HFFc6 (cell line): ENCODE measurements around the gene SCD5. TPM values are rescaled to one million over a fixed set of nuclear protein-coding genes. Genes with fewer than 3 reads are reported as not detected.

ENCODE experiments used
- DNase-seq: peaks from one replicate; pipeline ENCODE4 v3.0.0-alpha.2; 2018
- H3K27ac Mint-ChIP-seq: 2 replicates; pipeline ENCODE4 v1.8.0; 2020; ENCODE audit warnings: mild to moderate bottlenecking, mixed read lengths
- H3K27me3 Mint-ChIP-seq: 2 replicates; pipeline ENCODE4 v1.8.0; 2021; ENCODE audit warnings: mild to moderate bottlenecking, moderate library complexity, mixed read lengths; ENCODE audit not compliant: insufficient read depth
- H3K36me3 Mint-ChIP-seq: 2 replicates; pipeline ENCODE4 v1.8.0; 2021; ENCODE audit warnings: low read depth, mixed read lengths
- H3K4me1 Mint-ChIP-seq: 2 replicates; pipeline ENCODE4 v1.8.0; 2020; ENCODE audit warnings: low read depth, mixed read lengths
- H3K4me3 Mint-ChIP-seq: 2 replicates; pipeline ENCODE4 v1.8.0; 2020; ENCODE audit warnings: mild to moderate bottlenecking, moderate library complexity, mixed read lengths
- H3K9me3 Mint-ChIP-seq: 2 replicates; pipeline ENCODE4 v1.8.0; 2020; ENCODE audit warnings: mild to moderate bottlenecking, mixed read lengths
- total RNA-seq, 6 experiments: library from RNA; stranded (reverse); fragmentation: NEBNext Ultra II Directional; extraction: Animal tissue kit (Norgen Biotek cat#: 25700); gene quantifications; 2 replicates in 1 of 6; 3 replicates in 5 of 6; pipeline ENCODE4 v1.2.3, GENCODE V29; 2021
- TF ChIP-seq, protein P1 (sequence below): fragments of 200-600 bp; sonication (generic); IDR thresholded peaks from 2 replicates; pipeline ENCODE4 v1.5.0; 2021; ENCODE audit warnings: antibody characterized with exemption, mild to moderate bottlenecking

Gene SCD5
- total RNA-seq, 6 experiments from 2014 or later, result 28.4 to 36.4 (median 32.0) TPM

DNA sequence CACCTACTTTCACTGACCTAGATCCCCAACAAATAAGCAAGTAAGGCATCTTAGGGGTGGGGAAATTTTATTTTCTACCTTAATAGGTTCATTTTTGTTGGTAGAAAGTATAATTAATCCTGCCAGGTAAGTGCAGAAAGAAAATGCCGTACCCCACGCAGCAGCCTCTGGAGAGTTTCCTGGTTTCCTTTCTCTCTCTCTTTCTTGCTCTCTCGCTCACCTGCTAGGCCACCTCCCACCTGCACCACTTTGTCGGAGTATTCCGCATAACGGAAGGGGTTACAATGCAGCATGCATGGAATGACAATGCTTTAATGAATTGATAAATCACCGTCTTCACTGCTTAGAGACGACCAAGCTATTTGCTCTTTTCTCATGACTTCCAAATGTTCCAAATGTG is 101.0 kb downstream of the SCD5 start:
- TF ChIP-seq, protein P1, sequence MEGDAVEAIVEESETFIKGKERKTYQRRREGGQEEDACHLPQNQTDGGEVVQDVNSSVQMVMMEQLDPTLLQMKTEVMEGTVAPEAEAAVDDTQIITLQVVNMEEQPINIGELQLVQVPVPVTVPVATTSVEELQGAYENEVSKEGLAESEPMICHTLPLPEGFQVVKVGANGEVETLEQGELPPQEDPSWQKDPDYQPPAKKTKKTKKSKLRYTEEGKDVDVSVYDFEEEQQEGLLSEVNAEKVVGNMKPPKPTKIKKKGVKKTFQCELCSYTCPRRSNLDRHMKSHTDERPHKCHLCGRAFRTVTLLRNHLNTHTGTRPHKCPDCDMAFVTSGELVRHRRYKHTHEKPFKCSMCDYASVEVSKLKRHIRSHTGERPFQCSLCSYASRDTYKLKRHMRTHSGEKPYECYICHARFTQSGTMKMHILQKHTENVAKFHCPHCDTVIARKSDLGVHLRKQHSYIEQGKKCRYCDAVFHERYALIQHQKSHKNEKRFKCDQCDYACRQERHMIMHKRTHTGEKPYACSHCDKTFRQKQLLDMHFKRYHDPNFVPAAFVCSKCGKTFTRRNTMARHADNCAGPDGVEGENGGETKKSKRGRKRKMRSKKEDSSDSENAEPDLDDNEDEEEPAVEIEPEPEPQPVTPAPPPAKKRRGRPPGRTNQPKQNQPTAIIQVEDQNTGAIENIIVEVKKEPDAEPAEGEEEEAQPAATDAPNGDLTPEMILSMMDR, result no peak
- H3K4me3 Mint-ChIP-seq, result no peak overlapping the region
- H3K27me3 Mint-ChIP-seq, result peaks cover 2% of the 10 kb centered on the region; the same call in 1 of the 2 replicates
- no peak for DNase-seq
- no peaks in the 10 kb centered on the region for H3K4me1 Mint-ChIP-seq
- no peaks in the 10 kb centered on the region for H3K9me3 Mint-ChIP-seq
- H3K27ac Mint-ChIP-seq, result no peak overlapping the region
- 0 out of 2 replicates have a peak, but pooled peaks cover 4% of the 10 kb centered on the region for H3K36me3 Mint-ChIP-seq

DNA sequence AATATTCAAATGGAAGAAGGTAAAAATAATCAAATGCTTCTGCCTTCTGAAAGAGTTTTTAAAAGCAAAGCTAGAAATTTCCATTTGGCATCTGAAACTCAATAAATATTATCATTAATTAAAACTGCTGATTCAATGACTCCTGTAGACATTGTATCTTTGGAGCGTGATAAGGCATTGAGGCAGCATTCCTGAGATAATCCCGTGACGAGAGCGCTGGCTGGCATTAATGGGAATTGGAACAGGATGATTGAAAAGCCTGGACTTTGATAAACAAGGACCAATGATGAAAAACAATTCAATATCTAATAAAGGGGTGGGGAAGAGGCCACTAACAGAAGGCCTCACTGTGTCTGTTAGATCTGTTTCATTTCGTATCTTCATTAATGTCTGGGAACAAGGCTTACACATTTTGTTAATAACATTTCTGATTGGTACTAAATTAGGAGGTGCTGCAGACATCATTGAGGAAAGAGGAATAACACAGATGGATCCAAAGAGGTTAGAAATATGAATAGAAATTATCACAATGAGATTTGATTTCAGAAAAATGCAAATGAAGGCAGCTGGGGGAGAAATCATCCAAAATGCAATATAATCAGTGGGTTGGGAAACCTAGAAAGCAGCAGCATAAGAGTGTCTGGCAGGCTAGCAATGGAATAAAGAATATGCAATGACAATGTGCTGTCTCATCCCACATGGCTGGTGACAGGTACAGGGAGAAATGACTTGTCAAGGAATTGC is 102.3 kb downstream of the SCD5 start:
- peaks cover 2% of the 10 kb centered on the region; the same call in 1 of the 2 replicates for H3K27me3 Mint-ChIP-seq
- H3K4me3 Mint-ChIP-seq, result no peak overlapping the region
- H3K27ac Mint-ChIP-seq, result no peak overlapping the region
- H3K4me1 Mint-ChIP-seq, result peaks cover 8% of the 10 kb centered on the region
- DNase-seq, result no peak
- 0 out of 2 replicates have a peak, but pooled peaks cover 4% of the 10 kb centered on the region for H3K36me3 Mint-ChIP-seq
- TF ChIP-seq, protein P1, result no peak
- H3K9me3 Mint-ChIP-seq, result no peaks in the 10 kb centered on the region

DNA sequence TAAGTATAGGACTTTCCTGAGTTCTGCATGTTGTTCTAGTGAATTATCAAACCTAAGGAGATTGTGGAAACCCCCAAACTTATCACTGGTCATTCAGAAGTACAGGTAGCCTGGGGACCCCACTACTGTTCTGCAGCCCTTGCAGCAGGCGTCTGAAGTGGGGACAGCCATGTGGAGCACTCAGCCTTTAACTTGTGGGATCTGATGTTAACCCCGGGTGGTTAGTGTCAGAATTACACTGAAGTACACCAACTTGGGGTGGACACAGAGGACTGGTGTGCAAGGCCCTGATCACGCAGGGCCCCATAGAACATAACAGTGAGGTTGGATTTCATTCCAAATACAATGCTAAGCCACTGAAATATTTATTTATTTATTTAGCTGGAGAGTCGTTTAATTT is 103.7 kb downstream of the SCD5 start:
- TF ChIP-seq, protein P1, result no peak
- Mint-ChIP-seq H3K9me3 (no peaks in the 10 kb centered on the region), H3K27me3 (peaks cover 2% of the 10 kb centered on the region; the same call in 1 of the 2 replicates), H3K27ac (no peak overlapping the region), H3K36me3 (no peaks in the 10 kb centered on the region), H3K4me1 (peaks cover 20% of the 10 kb centered on the region), H3K4me3 (no peak overlapping the region)
- no peak for DNase-seq

DNA sequence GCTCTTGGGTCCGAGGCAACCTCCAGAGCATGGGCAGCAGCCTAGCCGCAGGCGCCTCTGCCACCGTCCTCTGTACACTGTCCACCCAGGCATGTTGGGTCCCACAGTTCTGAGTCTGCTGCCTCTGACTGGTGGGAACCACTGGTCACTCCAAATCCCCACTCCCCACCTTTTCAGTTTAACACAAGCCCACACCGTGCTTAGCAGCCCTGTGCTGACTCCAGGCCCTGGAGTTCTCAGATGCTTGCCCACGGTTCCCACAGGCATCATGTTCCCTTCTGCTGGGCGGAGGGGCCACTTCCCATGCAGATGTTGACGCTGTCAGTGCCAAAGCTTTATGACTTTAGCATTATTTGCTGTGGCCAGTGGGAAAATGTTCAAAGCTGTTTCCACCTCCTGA is 104.5 kb downstream of the SCD5 start:
- peaks cover 21% of the 10 kb centered on the region for H3K4me1 Mint-ChIP-seq
- DNase-seq, result no peak
- no peak overlapping the region for H3K27ac Mint-ChIP-seq
- no peaks in the 10 kb centered on the region for H3K36me3 Mint-ChIP-seq
- no peak overlapping the region for H3K4me3 Mint-ChIP-seq
- H3K27me3 Mint-ChIP-seq, result peaks cover 2% of the 10 kb centered on the region; the same call in 1 of the 2 replicates
- no peaks in the 10 kb centered on the region for H3K9me3 Mint-ChIP-seq
- TF ChIP-seq, protein P1, result no peak

DNA sequence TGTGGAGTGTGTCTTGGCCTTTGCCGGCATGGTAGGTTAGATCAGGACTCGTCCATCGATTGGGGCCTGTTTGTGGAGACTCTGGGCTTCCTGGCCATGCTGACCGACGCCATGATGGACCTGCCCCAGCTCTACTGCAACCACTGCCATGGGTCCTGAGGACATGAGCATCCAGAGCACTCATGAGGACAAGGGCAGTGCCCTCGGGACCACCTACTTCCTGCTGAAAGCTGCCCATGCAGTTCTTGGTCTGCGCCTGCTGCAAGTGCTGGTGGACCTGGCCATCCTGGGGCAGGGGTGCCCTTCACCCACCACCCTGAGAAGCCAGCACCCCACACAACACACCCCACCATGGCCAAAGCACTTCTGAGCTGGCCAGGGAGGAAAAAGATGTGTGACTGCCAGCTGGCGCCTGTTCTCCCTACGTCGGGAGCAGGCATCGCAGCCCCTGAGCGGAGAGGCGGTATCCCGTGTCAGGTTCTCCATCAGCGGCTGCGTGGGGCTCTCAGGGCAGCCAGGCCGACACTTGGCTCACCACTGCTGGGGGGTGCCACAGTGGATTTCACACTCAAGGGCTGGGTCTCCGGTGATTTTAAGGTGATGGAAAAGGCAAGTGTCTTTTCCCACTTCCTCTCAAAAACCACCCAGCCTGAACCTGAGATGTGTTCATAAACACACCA is 106.4 kb downstream of the SCD5 start:
- no peak for DNase-seq
- Mint-ChIP-seq H3K27me3 (peaks cover 2% of the 10 kb centered on the region; the same call in 1 of the 2 replicates), H3K4me3 (no peak overlapping the region), H3K27ac (no peak overlapping the region), H3K4me1 (peaks cover 21% of the 10 kb centered on the region), H3K9me3 (no peaks in the 10 kb centered on the region), H3K36me3 (no peaks in the 10 kb centered on the region)
- TF ChIP-seq, protein P1, result no peak
